Dendritic cell treated with granulocyte-macrophage colony-stimulating factor and Interleukin-4, amounts not matched to agents 40 ng/mL and 50 ng/mL, for 4 days (primary cell): ENCODE results near the gene DNAJC2.
"Not testable (repeated sequence)": the region's sequence is repeated elsewhere in the genome, so short reads cannot be mapped to it uniquely, and the experiment has no call there.

Experiments
- H3K27ac Mint-ChIP-seq: one replicate; pipeline ENCODE4 v1.8.0; 2022; ENCODE audit warnings: mild to moderate bottlenecking, mixed read lengths
- H3K27me3 Mint-ChIP-seq: one replicate; pipeline ENCODE4 v1.8.0; 2022; ENCODE audit warnings: mild to moderate bottlenecking, mixed read lengths
- H3K36me3 Mint-ChIP-seq: one replicate; pipeline ENCODE4 v1.8.0; 2022; ENCODE audit warnings: low read depth, mixed read lengths
- H3K4me1 Mint-ChIP-seq: one replicate; pipeline ENCODE4 v1.8.0; 2022; ENCODE audit warnings: low read depth, mixed read lengths
- H3K4me3 Mint-ChIP-seq: one replicate; pipeline ENCODE4 v1.8.0; 2022; ENCODE audit warnings: mild to moderate bottlenecking, moderate library complexity, mixed read lengths
- H3K9me3 Mint-ChIP-seq: one replicate; pipeline ENCODE4 v1.8.0; 2022; ENCODE audit warnings: mixed read lengths
- intact Hi-C: fragments of 100-400 bp; cut with micrococcal nuclease; formaldehyde crosslinking; loops from one replicate; pipeline ENCODE4 v1.15.0; 2022

Gene DNAJC2

DNA sequence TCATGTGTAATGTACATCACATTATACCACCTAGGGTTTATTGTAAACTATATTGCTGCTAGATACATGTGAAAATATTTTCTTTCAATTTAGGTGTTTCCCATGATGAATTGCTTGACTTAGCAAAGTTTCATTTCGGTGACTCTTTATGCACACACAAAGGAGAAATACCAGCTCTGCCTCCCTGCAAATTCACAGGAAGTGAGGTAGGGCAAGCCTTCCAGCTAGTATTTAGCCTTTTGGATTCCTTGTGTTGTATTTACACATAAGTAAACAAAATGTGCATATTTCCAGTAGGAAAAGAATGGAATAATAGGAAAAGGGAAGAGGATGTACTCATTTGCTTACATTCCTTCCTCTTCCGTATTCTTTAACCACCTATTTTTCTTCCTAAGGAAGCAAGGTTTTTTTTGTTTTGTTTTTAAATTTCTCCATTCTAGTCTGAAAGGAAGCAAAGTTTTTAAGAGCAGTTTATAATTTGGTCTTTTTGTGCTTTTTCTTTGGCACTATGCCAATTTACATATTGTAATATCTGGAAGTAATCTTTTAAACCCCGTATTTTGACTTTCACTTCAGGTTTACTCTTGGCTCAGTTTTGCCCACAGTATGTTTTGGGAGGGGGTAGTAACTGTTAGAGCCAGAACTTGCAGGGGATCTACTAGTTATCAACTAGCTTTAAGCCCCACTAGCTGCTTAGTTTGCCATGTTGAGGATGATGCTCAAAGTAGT lies 36.9 kb downstream of the DNAJC2 start:
- peaks cover 84% of the 10 kb centered on the region for H3K36me3 Mint-ChIP-seq
- peaks cover 7% of the 10 kb centered on the region for H3K4me1 Mint-ChIP-seq
- no peak overlapping the region for H3K4me3 Mint-ChIP-seq
- no peaks in the 10 kb centered on the region for H3K9me3 Mint-ChIP-seq
- H3K27me3 Mint-ChIP-seq: no peaks in the 10 kb centered on the region
- intact Hi-C loops: no loop called here
- H3K27ac Mint-ChIP-seq: no peak overlapping the region

DNA sequence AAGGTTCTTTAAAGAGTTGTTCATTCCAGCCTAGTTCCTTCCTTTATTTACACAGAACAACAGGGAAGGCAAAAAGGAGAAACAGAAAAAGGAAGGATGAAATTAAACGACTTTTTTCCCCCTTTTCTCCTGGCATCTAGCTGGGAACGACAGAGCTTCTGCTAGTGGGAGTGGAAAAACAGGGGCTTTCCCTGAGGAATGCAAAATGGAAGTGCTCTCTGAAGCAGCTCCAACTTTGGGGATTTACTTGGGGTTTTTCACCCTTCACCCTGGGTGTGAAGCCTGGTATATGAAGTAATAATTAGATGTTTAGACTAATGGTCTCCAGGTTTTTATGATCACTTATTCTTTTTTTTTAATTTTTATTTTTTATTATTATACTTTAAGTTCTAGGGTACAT lies 43.1 kb downstream of the DNAJC2 start:
- peak overlapping the region; percentile 48 for H3K27ac Mint-ChIP-seq
- no peak overlapping the region for H3K4me3 Mint-ChIP-seq
- intact Hi-C loops: no loop called here
- H3K27me3 Mint-ChIP-seq: no peaks in the 10 kb centered on the region
- H3K9me3 Mint-ChIP-seq: no peaks in the 10 kb centered on the region
- peaks cover 70% of the 10 kb centered on the region for H3K36me3 Mint-ChIP-seq
- peaks cover 21% of the 10 kb centered on the region for H3K4me1 Mint-ChIP-seq

DNA sequence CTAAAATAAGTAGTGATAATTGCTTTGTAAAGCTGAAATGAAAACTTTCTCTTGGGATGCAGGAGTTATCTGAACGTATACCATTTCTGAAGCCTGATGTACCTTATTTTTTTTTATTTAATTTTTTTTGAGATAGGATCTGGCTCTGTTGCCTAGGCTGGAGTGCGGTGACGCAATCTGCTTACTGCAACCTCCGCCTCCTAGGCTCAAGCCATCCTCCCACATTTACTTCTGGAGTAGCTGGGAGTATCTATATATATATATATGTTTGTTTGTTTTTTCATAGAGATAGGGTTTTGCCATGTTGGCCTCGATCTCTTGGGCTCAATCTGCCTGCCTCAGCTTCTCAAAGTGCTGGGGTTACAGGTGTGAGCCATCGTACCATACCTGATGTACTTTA lies 44.9 kb downstream of the DNAJC2 start:
- Mint-ChIP-seq H3K27ac (no peak overlapping the region), H3K36me3 (peaks cover 59% of the 10 kb centered on the region), H3K27me3 (no peaks in the 10 kb centered on the region), H3K4me1 (peaks cover 21% of the 10 kb centered on the region), H3K4me3 (no peak overlapping the region), H3K9me3 (no peaks in the 10 kb centered on the region)
- intact Hi-C loops: no loop called here

DNA sequence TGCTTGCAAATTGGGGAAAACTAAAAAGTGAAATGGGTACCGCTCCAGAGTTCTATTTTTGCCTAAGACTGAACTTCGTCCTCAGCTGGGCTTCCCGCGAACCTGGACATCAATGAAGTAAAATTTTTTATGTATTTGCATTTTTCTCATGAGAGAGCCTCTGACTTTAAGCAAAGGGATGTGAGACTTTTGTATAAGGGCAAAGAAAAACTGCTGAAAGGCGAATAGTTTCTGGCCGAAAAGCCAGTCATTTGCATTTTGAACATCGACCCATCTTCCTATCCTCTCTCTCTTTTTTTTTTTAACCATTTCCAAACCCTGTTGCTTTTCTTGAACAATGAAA lies 46.8 kb downstream of the DNAJC2 start:
- H3K36me3 Mint-ChIP-seq: peaks cover 41% of the 10 kb centered on the region
- peak overlapping the region; percentile 85 for H3K4me3 Mint-ChIP-seq
- H3K27ac Mint-ChIP-seq: peak overlapping the region; percentile 88
- no peaks in the 10 kb centered on the region for H3K27me3 Mint-ChIP-seq
- intact Hi-C loops: loop anchor here (1.0 to 2.0 kb wide), 2 partner anchors 51 to 109 kb away; no protein-coding TSS in a partner anchor
- no peaks in the 10 kb centered on the region for H3K9me3 Mint-ChIP-seq
- peaks cover 21% of the 10 kb centered on the region for H3K4me1 Mint-ChIP-seq

DNA sequence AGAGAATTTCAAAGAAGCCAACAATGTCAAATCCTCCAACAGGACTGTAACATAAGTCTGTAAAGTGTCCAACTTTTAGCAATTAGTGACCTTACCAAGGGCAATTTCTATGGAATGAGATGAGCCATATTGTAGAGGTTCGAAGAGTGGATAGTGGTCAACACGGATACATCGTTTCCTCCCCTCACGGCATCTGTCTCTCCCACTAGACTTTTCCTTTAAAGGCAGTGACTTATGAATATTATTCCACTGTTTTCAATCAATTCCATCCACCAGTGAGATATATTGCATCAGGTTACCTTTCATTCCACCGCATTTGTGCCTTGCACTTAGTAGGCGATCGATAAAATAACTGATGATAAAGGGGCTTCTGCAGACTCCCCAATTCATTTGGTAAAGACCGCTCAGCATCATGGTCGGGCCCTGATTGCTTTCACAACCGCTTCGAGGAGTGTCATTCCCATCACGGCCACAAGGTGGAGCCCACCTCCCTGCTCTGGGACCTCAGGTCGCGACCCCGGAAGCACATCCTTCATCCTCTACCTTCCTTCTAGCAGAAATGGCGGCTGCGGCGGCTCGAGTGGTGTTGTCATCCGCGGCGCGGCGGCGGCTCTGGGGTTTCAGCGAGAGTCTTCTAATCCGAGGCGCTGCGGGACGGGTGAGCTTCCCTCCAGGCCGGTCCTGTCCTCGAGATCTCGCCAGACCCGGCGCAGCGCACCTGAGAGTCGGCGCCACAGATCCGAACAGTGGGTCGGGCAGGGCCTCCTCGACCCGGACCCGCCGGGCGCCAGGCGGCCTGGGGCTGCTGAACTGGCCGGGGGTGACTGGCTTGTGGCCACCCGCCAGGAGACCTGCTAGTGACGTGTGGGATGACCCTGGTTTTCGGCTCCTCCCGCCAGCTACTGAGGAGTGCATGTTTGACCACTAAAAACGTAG lies 47.4 kb downstream of the DNAJC2 start, which contains the start of gene PMPCB:
PMPCB (plus strand) TSS at position 535 of the 936 bp plus-strand sequence; CDS start at position 560, 25 bp downstream.
- no peaks in the 10 kb centered on the region for H3K9me3 Mint-ChIP-seq
- intact Hi-C loops: loop anchor here (1.0 to 2.0 kb wide), 2 partner anchors 52 to 110 kb away; no protein-coding TSS in a partner anchor
- peak within 1 kb of the TSS; percentile 88 for H3K27ac Mint-ChIP-seq
- H3K4me1 Mint-ChIP-seq: peaks cover 21% of the 10 kb centered on the region
- peaks cover 35% of the 10 kb centered on the region for H3K36me3 Mint-ChIP-seq
- no peaks in the 10 kb centered on the region for H3K27me3 Mint-ChIP-seq
- H3K4me3 Mint-ChIP-seq: peak within 1 kb of the TSS; percentile 85

DNA sequence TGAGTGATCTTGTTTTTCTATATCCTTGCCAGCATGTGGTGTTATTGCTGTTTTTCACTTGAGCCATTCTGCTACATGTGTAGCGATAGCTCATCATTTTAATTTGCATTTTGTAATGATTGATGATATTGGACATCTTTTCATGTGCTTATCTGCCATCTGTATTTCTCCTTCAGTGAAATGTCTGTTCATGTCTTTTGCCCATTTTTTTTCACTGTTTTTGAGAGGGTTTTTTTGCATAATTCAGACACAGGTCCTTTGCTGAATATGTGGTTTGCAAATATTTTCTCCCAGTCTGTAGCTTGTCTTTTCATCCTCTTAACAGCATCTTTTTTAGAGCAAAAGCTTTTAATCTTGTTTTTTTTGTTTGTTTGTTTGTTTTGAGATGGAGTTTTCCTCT lies 51.0 kb downstream of the DNAJC2 start:
- no peak overlapping the region for H3K4me3 Mint-ChIP-seq
- peaks cover 16% of the 10 kb centered on the region for H3K4me1 Mint-ChIP-seq
- H3K27me3 Mint-ChIP-seq: no peaks in the 10 kb centered on the region
- peaks cover 6% of the 10 kb centered on the region for H3K36me3 Mint-ChIP-seq
- intact Hi-C loops: no loop called here
- H3K27ac Mint-ChIP-seq: no peak overlapping the region
- no peaks in the 10 kb centered on the region for H3K9me3 Mint-ChIP-seq

DNA sequence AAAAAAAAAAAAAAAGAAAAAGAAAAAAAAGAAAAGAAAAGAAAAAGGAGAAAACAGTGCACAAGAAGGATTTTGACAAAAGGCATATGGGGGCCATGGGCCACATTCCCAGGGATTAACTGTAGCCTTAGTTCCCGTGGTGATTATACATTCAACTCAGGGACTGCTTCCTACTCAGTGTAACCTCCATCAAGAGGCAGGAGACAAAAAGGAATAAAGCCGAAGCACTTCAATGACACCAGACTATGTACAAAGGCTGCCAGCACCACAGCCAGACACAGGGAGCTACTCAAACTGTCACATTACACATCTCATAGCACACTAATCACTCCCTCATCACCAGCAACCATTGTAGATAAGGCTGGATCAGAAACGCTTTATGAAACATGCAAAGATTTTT lies 52.4 kb downstream of the DNAJC2 start:
- no peak overlapping the region for H3K27ac Mint-ChIP-seq
- no peaks in the 10 kb centered on the region for H3K9me3 Mint-ChIP-seq

DNA sequence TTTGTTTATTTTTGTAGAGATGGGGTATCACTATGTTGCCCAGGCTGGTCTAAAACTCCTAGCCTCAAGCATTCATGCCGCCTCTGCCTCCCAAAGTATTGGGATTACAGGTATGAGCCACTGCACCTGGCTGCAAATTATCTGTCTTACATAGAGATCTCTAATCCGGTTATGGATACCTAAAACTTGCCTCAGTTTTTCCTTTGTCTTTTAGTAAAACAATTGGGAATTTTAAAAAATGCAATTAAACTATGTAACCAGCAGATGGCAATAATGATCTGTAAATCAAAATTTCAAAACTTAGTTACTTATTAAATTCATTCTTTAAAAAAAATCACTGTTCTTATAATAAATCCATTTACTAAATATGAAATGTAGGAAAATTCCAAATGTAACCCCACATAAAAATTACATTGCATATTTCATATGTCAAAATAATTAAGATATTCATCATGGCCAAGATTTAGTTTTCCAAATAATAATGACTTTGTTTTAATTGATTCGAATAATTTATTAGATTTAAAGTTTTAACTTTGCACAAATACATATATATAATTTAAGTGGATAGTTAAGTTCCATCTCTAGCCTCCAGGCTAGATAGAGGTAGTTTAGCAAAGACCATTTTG lies 61.7 kb downstream of the DNAJC2 start:
- intact Hi-C loops, H3K9me3 Mint-ChIP-seq, H3K27ac Mint-ChIP-seq, H3K4me3 Mint-ChIP-seq, H3K36me3 Mint-ChIP-seq: not testable (repeated sequence)
- Mint-ChIP-seq H3K4me1 (peaks cover 23% of the 10 kb centered on the region), H3K27me3 (peaks cover 26% of the 10 kb centered on the region)

More for the DNA sequence above, 52.4 kb downstream of the DNAJC2 start:
- no peaks in the 10 kb centered on the region for H3K36me3 Mint-ChIP-seq
- intact Hi-C loops: no loop called here
- peaks cover 7% of the 10 kb centered on the region for H3K4me1 Mint-ChIP-seq
- H3K27me3 Mint-ChIP-seq: no peaks in the 10 kb centered on the region
- no peak overlapping the region for H3K4me3 Mint-ChIP-seq

DNA sequence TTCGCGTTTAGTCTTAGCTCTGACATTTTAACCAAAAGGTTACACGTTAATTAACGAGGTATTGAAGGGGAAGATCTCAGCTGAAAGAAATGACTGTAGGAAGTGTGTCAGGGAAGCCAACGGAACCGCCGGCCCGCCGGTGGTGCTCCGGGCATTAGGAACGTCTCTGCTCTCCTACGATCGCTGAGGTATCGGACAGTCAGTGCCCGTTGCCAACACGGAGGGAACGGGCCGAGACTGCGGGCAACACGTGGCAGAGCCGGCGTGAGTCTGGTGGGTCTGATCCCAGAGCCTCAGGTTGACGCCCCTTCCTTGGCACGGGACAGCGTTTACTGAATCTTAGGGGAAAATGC lies 63.8 kb downstream of the DNAJC2 start:
- peak overlapping the region; percentile 85 for H3K4me3 Mint-ChIP-seq
- intact Hi-C loops, H3K27ac Mint-ChIP-seq: not testable (repeated sequence)

DNA sequence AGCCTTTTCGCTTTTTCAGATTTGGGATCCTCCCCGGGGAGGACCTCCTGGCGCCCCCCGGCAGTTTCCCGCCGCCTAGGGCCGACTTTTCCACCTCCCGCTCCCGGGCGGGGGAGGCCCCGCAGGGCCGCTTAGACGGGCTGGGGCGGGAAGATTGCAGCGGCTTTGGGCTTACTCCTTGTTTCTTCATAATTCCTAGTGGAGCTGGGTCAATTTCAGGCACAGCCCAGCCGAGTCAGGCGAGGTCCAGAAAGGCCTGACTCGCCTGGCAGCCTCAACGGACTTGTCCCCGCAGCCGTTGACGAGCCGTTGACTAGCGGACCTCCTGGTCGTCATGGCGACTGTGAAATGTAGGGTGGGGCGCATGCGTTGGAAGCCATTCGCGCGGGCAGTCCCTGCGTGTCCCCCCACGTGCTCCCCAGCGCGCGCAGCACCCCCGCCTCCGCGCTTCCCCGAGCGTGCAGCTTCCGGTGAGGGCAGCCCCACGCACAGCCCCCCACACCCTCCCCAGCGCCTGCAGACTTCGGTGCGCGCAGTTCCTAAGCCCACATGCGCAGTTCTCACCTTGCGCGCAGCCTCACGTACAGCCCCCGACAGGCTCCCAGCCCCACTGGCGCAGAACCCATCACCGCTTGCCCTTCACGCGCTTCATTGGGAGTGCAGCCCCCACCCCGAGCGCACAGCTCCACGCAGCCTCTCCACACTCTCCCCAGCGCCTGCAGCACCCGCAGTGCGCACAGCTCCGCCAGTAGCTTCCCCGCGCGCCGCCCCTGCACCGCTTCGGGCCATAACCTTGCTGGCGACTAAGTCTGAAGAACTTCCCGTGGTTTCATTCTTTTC lies 64.4 kb downstream of the DNAJC2 start:
- Mint-ChIP-seq H3K4me3 (peak overlapping the region; percentile 85), H3K4me1 (peaks cover 23% of the 10 kb centered on the region), H3K27ac (peak overlapping the region; percentile 55), H3K27me3 (peaks cover 26% of the 10 kb centered on the region)
- H3K9me3 Mint-ChIP-seq, intact Hi-C loops, H3K36me3 Mint-ChIP-seq: not testable (repeated sequence)

More for the DNA sequence above, 63.8 kb downstream of the DNAJC2 start:
- Mint-ChIP-seq H3K27me3 (peaks cover 26% of the 10 kb centered on the region), H3K4me1 (peaks cover 23% of the 10 kb centered on the region)
- H3K9me3 Mint-ChIP-seq, H3K36me3 Mint-ChIP-seq: not testable (repeated sequence)

DNA sequence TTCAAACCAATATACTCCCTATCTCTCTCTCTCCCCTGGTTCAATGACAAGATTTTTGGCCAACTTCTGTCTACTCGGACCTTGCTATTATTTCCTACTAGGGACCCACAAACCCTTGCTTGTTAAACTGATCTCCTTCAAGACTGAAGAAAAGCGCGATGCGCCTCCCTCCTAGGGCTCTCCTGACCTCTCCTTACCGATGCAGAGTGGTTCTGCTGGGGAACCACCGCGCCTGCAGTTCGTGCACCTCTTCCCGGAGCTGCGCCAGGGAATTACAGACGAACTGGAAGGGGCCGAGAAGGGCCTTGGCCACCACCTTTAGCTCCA lies 65.0 kb downstream of the DNAJC2 start:
- Mint-ChIP-seq H3K4me1 (peaks cover 23% of the 10 kb centered on the region), H3K27me3 (peaks cover 26% of the 10 kb centered on the region), H3K27ac (peak overlapping the region; percentile 55), H3K4me3 (peak overlapping the region; percentile 85)
- H3K9me3 Mint-ChIP-seq, intact Hi-C loops, H3K36me3 Mint-ChIP-seq: not testable (repeated sequence)

DNA sequence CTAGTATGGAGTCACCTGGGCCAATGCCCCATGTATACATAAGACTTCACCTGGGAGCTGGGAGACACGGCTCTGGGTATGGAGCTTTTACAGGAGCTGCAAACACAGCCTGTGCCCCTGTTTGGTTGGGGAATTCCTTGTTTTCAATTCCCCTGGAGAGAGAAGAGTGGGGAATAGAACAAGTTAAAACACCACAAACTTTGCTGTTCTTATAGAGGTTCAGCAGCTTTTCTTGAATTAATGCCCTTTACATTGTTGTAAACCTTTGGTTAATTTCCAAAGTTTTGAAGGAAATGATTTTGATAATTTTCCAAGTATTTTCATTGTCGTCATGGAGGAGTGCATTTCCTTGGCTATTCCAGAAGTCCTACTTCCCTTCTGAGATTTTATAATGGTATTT lies 66.4 kb downstream of the DNAJC2 start:
- intact Hi-C loops, H3K9me3 Mint-ChIP-seq, H3K27ac Mint-ChIP-seq, H3K36me3 Mint-ChIP-seq, H3K4me3 Mint-ChIP-seq: not testable (repeated sequence)
- Mint-ChIP-seq H3K27me3 (peaks cover 26% of the 10 kb centered on the region), H3K4me1 (peaks cover 23% of the 10 kb centered on the region)

DNA sequence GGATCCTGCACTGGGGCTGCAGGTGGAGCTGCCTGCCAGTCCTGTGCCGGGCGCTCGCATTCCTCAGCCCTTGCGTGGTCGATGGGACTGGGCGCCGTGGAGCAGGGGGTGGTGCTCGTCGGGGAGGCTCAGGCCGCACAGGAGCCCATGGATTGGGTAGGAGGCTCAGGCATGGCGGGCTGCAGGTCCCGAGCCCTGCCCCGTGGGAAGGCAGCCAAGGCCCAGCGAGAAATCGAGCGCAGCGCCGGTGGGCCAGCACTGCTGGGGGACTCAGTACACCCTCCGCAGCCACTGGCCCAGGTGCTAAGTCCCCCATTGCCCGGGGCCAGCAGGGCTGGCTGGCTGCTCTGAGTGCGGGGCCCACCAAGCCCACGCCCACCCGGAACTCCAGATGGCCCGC lies 69.7 kb downstream of the DNAJC2 start:
- H3K36me3 Mint-ChIP-seq, intact Hi-C loops, H3K27me3 Mint-ChIP-seq, H3K4me3 Mint-ChIP-seq, H3K9me3 Mint-ChIP-seq, H3K27ac Mint-ChIP-seq: not testable (repeated sequence)
- peaks cover 10% of the 10 kb centered on the region for H3K4me1 Mint-ChIP-seq
